Measurements from ENCODE around the gene NRGN.
"Not testable (repeated sequence)": the region's sequence is repeated elsewhere in the genome, so short reads cannot be mapped to it uniquely, and the experiment has no call there.

NRGN gene

GRCh38 chr11:124759266-124760204, 19.8 kb downstream of the NRGN start:
- no peak for DNase-seq

- DNase-seq: no peak
These were observed 20.5 kb downstream of the NRGN start for GRCh38 chr11:124760205-124760652.

DNA sequence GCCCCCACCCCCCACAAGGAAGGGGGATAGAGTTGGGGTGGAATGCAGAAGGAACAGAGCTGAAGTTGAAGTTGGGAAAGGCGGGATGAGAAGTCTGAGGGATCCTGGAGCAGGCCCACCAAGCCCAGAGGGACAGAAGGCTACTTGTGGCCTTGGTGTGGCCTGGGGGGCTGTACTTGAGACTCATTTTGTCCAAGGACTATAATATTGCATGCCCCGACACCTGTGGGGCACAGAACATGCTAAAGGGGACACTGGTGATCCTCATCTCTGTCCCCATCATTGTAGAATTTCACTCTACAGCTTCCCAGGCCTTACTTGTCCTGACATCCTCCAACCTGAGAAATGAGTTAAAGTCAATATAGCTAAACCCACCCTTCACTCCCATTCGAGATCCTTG, 21.1 kb downstream of the NRGN start:
- DNase-seq: no peak

- no peak for DNase-seq
These were observed 21.8 kb downstream of the NRGN start for GRCh38 chr11:124761301-124762104.

DNA sequence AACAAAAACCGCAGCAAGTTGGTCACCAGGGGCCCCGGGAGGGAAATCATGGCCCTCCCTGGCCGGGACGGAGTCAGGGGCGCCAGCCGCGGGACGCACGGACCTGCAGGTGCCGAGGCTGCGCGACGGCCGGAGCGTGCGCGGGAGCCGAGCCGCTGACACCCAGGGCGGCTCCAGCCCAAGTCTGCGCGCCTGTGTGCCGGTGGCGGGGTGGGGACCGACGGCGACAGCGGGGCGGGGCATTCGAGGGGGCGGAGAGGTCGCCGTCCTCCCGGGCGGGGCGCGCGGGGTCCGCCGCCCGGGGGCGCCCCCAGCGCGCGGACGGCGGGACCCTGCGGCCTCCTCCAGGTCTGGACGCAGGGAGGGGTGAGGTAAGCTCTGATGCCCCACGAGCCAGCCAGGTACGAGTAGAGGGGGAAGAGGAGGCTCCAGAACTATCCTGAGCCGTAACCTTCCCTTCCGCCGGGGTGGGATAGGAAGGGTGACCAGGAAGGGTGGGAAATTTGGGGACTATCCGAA, 22.4 kb downstream of the NRGN start, which contains the start of gene ESAM:
ESAM (minus strand) TSS at position 186 of the 519 bp plus-strand sequence; CDS start at position 50, 136 bp downstream.
- no peak for DNase-seq

- DNase-seq: no peak
These were observed 22.9 kb downstream of the NRGN start for GRCh38 chr11:124762624-124763155.

- no peak for DNase-seq
These were observed 23.6 kb downstream of the NRGN start for GRCh38 chr11:124763156-124763947.

DNA sequence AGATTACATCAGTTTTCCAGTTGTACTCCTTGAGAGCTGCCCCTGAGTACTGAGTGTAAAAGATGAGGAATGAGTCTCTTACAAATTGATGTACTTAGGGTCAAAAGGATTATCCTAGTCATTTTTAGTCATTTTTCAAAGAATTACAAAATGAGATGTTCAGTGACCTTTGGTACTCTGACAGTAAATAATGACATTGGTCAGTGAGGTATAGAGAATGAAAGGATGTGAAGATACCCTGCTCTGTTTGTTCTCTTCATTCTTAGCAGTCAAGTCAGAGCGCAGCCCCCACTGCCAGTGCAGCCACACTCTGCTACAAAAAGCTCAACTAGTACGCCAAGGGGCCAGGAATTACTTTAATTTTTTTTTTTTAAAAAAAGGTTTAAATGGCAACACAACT, 26.4 kb downstream of the NRGN start:
- DNase-seq: no peak

GRCh38 chr11:124768914-124769313, 29.2 kb downstream of the NRGN start:
- no peak for DNase-seq

DNA sequence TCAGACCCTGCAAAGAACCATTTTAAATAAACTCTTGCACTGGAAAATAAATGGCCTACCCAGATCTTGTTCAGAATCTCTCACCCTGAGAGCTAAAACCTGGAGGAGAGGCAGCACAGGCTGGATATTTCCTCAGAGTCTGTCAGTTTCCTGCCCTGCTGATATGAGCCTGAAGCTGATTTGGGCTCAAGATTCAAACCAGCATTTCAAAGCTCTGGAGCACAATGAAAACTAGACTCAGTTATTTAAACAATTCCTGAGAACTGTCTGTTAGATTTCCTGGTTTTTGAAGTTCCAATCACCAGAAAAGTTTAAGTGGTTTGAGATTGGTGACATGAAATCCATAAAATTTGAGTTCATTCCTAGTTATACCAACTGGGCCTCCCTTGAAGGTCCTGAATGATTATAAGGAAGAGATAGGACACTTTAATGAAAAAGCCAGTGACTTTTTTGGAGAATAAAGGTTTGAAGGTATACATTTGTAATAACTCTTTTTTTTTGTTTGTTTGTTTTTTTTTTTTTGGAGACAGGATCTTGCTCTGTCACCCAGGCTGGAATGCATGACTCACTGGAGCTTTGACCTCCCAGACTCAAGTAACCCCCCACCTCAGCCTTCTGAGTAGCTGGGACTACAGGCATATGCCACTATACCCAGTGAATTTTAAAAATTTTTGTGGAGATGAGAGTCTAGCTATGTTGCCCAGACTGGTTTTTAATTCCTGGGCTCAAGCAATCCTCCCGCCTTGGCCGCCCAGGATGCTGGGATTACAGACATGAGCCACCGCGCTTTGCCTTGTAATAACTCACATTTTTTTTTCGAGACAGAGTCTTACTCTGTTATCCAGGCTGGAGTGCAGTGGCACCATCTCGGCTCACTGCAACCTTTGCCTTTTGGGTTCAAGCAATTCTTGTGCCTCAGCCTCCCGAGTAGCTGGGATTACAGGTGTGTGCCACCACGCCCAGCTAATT, 30.3 kb downstream of the NRGN start:
- DNase-seq: no peak

GRCh38 chr11:124770959-124771358, 31.2 kb downstream of the NRGN start:
- DNase-seq: not testable (repeated sequence)

GRCh38 chr11:124776865-124777645, 37.3 kb downstream of the NRGN start:
- no peak for DNase-seq

- DNase-seq: no peak
These were observed 38.5 kb downstream of the NRGN start for GRCh38 chr11:124778281-124778680.

- DNase-seq: no peak
These were observed 39.8 kb downstream of the NRGN start for GRCh38 chr11:124779568-124779967.

DNA sequence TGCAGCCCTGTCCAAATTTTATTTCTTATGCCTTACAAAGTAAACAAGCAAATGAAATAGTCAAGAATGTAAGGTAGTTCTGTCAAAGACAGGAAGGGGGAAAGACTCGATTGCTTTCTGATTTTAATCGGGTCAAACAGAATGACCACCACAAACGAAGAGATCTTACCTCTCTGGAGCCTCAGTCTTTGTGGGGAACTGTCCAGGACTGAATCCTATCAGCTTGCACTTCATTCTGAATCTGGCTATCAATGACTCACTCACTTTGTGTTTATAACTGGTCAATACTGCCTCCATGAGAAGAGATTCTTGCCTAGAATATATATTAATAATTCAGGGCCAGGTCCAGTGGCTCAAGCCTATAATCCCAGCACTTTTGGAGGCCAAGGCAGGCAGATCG, 43.3 kb downstream of the NRGN start:
- no peak for DNase-seq

DNA sequence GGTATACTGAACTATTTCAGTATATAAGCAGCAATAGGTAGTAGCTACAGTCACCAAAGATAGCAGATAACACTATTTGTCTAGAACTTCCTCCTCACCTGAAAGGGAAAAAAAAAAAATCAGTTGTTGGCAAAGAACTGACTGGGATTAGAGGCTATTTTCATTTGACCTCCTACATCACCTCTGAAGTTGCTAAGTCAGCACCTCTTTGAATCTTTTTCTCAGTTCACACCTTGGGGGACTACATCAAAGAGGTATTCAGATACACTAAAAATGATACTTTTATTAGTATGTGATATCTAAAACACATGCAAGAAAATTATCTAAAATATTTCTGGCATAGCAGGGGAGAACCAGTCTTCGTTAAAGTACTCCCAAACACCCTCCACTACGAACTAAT, 44.3 kb downstream of the NRGN start:
- DNase-seq: no peak

- DNase-seq: no peak
These were observed 48.8 kb downstream of the NRGN start for GRCh38 chr11:124788521-124788920.

DNA sequence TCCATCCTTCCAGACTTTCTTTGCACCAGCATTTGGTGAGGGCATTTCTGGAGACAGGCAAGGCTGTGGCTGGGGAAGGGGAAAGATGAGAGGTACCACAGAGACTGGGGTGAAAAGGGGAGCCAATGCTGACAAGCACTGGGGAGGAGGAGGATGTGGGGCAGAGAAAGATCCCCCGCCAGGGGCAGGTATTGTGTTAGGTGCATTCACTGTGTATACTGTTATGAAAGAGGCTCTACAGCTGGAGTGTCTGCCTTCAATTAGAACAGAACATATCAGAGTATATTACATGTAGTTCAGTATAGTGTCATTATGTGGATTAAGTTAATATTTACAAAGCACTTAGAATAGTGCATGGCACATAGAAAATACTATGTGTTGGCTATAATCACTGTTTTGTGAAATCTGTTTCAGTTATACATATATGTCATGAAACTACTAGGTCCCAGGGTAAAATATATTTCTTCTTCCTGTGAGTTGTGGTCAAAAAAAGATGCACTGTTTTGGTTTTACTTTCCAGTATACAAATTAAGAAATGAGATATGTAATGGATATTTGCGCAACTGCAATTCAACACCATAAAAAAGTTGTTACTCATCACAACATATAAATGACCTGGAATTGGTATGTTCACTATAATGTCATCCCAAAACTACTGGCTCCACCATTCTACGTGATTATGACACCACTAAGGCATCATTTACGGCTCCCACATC, 52.0 kb downstream of the NRGN start:
- DNase-seq: no peak

GRCh38 chr11:124793466-124794278, 53.9 kb downstream of the NRGN start:
- DNase-seq: no peak

All from SIG-M5 (cell line).